HepG2 (cell line): ENCODE results near the gene TJP1. TPM values are rescaled to one million over a fixed set of nuclear protein-coding genes. Genes with fewer than 3 reads are reported as not detected.

ENCODE experiments used
- ATAC-seq: fragments of 200-7000 bp; cut with Tn5 transposase; 3 replicates; pipeline ENCODE4 v1.9.1; 2020; ENCODE audit warnings: mild to moderate bottlenecking, moderate library complexity
- BruUV-seq: library from RNA; stranded (reverse); fragments of 400-500 nt; replicated peaks from 2 replicates; lab custom pipeline; 2021; lab: Mats Ljungman, UMichigan
- CTCF ChIA-PET: fragments of 300-600 bp; formaldehyde crosslinking; extraction: SDS; loops from one replicate; lab custom pipeline; 2021; ENCODE audit warnings: low total read pairs, inconsistent platforms, low intra/inter-chr PET ratio; lab: Yijun Ruan, JAX
- POLR2A ChIA-PET: fragments of 350-600 bp; sonication (Branson Sonifier 250); formaldehyde crosslinking; loops from one replicate; lab custom pipeline; 2020; ENCODE audit warnings: antibody characterized with exemption, inconsistent platforms; lab: Yijun Ruan, JAX
- DNase-seq: peaks from one replicate; pipeline ENCODE4 v3.0.0-alpha.2; 2015; ENCODE audit warnings: low spot score
- FAIRE-seq: peaks from 3 replicates; lab custom pipeline; 2011; peaks lifted over from hg19 to GRCh38; lab: Jason Lieb, UNC
- H2AFZ ChIP-seq: one replicate; pipeline ENCODE4 v1.6.1; 2011; ENCODE audit warnings: low read length, inconsistent platforms
- H3K27ac ChIP-seq: fragments of 300-600 bp; 3 replicates; pipeline ENCODE4 v1.8.0; 2011; ENCODE audit warnings: mixed run types, mild to moderate bottlenecking, mixed read lengths, low read length, inconsistent platforms; ENCODE audit not compliant: insufficient read depth; ENCODE audit errors: extremely low read length
- H3K27me3 ChIP-seq, 2 experiments: fragments of 200-600 bp in 1 of 2; 2 replicates in 1 of 2; 3 replicates in 1 of 2; pipeline versions ENCODE4 v1.6.0 to v1.8.0; 2011; ENCODE audit warnings: low read length in 2 of 2, mild to moderate bottlenecking in 2 of 2, moderate library complexity in 2 of 2, inconsistent platforms in 1 of 2; ENCODE audit not compliant: insufficient read depth in 2 of 2, control insufficient read depth in 1 of 2
- H3K36me3 ChIP-seq, 2 experiments: fragments of 200-600 bp in 1 of 2; replicated peaks in 1 of 2; 2 replicates in 1 of 2; 3 replicates in 1 of 2; pipeline versions ENCODE4 v1.5.1 to v1.8.0; 2011; ENCODE audit warnings: low read length in 2 of 2, inconsistent platforms in 1 of 2; ENCODE audit not compliant: insufficient read depth in 2 of 2, control insufficient read depth in 1 of 2
- H3K4me1 ChIP-seq: 2 replicates; pipeline ENCODE4 v1.5.1; 2012; ENCODE audit warnings: low read length, inconsistent platforms; ENCODE audit not compliant: insufficient read depth
- H3K4me2 ChIP-seq: 2 replicates; pipeline ENCODE4 v1.6.0; 2011; ENCODE audit warnings: low read depth, low read length, inconsistent platforms
- H3K4me3 ChIP-seq, 3 experiments: fragments of 200-600 bp in 1 of 3; sonication (generic), shearing (Covaris generic) in 1 of 3; replicated peaks in 1 of 3; 2 replicates each; pipeline ENCODE4 v1.5.1; 2011 to 2016; ENCODE audit warnings: low read length in 3 of 3, inconsistent platforms in 2 of 3, low read depth in 2 of 3, mild to moderate bottlenecking in 2 of 3, control low read depth in 1 of 3, mixed read lengths in 1 of 3; ENCODE audit not compliant: insufficient read depth in 1 of 3
- H3K79me2 ChIP-seq: one replicate; pipeline ENCODE4 v1.6.1; 2011; ENCODE audit warnings: low read length, inconsistent platforms; ENCODE audit not compliant: insufficient read depth
- H3K9ac ChIP-seq: 2 replicates; pipeline ENCODE4 v1.6.0; 2011; ENCODE audit warnings: mild to moderate bottlenecking, low read depth, low read length, inconsistent platforms; ENCODE audit not compliant: insufficient read depth
- H3K9me3 ChIP-seq: 2 replicates; pipeline ENCODE4 v1.5.1; 2012; ENCODE audit warnings: mild to moderate bottlenecking, low read length
- H4K20me1 ChIP-seq: 2 replicates; pipeline ENCODE4 v1.6.0; 2011; ENCODE audit warnings: inconsistent platforms, mild to moderate bottlenecking, low read length, moderate library complexity; ENCODE audit not compliant: insufficient read depth
- FOXO1 ChIP-seq: sonication (generic); formaldehyde crosslinking; IDR thresholded peaks from 2 replicates; pipeline ENCODE4 v1.4.0; 2020; ENCODE audit warnings: missing genetic modification reagents
- FOXP4 ChIP-seq: sonication (generic); formaldehyde crosslinking; IDR thresholded peaks from 2 replicates; pipeline ENCODE4 v1.4.0; 2020; ENCODE audit warnings: missing genetic modification reagents
- MIER2 ChIP-seq: IDR thresholded peaks from 2 replicates; pipeline ENCODE4 v1.6.1; 2016; ENCODE audit warnings: missing biosample characterization, missing genetic modification reagents
- NBN ChIP-seq: fragments of 450-650 bp; conservative IDR thresholded peaks from 2 replicates; pipeline ENCODE4 v1.6.1; 2017
- PRDM10 ChIP-seq: sonication (generic); formaldehyde crosslinking; IDR thresholded peaks from 2 replicates; pipeline ENCODE4 v1.4.0; 2020; ENCODE audit warnings: low read depth, missing genetic modification reagents
- TGIF2 ChIP-seq: IDR thresholded peaks from 2 replicates; pipeline ENCODE4 v1.6.1; 2016; ENCODE audit warnings: control low read depth, missing compliant biosample characterization
- ZFY ChIP-seq: sonication (generic); formaldehyde crosslinking; IDR thresholded peaks from 2 replicates; pipeline ENCODE4 v1.4.0; 2020; ENCODE audit warnings: missing genetic modification reagents
- WGBS: methylation state at CpG from one replicate; pipeline ENCODE4 v1.1.6; 2017; ENCODE audit warnings: low lambda C conversion rate; 5-methylcytosine and 5-hydroxymethylcytosine counted together
- in situ Hi-C: cut with HindIII; loops from 2 replicates; pipeline ENCODE4 v1.10.0; 2017; ENCODE audit warnings: low pct_unique_long_range_greater_than_20kb; ENCODE audit not compliant: extremely low pct_ligation_motif_present
- intact Hi-C: fragments of 100-400 bp; cut with micrococcal nuclease; formaldehyde crosslinking; loops from one replicate; pipeline ENCODE4 v1.10.0; 2022; ENCODE audit not compliant: unreplicated experiment
- polyA plus RNA-seq, 8 experiments: library from polyadenylated mRNA; depleted of rRNA in 3 of 8; stranded (reverse) in 7 of 8; unstranded in 1 of 8; fragments of >200 nt; fragmentation: Illumina TruSeq in 4 of 8; extraction: Trizol in 4 of 8; gene quantifications; 2 replicates each; pipeline versions ENCODE4 v1.2.1 to v1.2.3, GENCODE V29; 2011 to 2016; ENCODE audit warnings: low read depth in 4 of 8, missing spikeins in 1 of 8, mixed read lengths in 1 of 8; ENCODE audit not compliant: insufficient read depth in 1 of 8
- total RNA-seq, 5 experiments: library from RNA; depleted of rRNA; stranded (reverse); fragments of >200 nt; fragmentation: Illumina TruSeq; extraction: Trizol; gene quantifications; 2 replicates each; pipeline ENCODE4 v1.2.3, GENCODE V29; 2016; ENCODE audit warnings: low read depth in 1 of 5
- TF ChIP-seq, protein P1 (sequence below): sonication (generic); formaldehyde crosslinking; IDR thresholded peaks from 2 replicates; pipeline ENCODE4 v1.8.1; 2023; ENCODE audit warnings: missing genetic modification reagents, inconsistent platforms, borderline replicate concordance

Gene TJP1
- total and polyA plus RNA-seq, 2 of the 13 experiments (the other 11 are each of a cell fraction or from before 2014, with no cell fraction given): 25.9 to 27.1 TPM

DNA sequence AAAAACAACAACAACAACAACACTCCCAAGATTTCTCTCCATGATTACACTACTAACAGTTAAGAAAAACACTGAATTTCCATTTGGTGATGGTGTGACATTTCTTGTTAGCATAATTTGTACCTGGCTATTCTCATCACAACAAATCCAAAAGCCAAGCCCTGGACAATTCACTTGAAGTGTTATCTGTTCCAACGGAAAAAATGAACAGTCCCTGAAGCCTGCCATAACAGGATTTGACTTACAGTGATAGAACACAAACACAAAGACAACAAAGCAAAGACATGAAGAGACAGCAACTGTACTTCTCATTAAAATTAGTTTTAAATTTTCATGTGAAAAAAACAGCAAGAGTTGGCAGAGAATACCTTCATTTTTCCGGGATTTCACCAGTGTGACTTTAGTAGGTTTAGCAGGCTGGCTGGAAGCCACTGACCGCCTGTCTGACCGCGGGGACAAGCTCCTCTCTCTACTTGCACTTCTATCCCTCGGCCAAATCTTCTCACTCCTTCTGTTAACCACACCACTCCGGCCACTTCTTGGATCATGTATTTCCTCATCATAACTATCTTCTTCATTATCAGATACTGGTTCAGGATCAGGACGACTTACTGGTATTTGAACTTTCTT lies 56.3 kb downstream of the TJP1 start:
- Histone ChIP-seq H2AFZ (no peak overlapping the region), H3K4me2 (no peak overlapping the region), H3K27me3 (no peaks in the 10 kb centered on the region), H3K4me1 (no peaks in the 10 kb centered on the region), H3K4me3 (no peak overlapping the region), H4K20me1 (no peaks in the 10 kb centered on the region), H3K36me3 (peaks cover 21 to 67% of the 10 kb centered on the region in 2 experiments)
- 88% methylated on average over 8 of the region's 8 CpGs for WGBS
- FAIRE-seq: no peak
- intact Hi-C loops: no loop called here
- ATAC-seq: no peak
- POLR2A ChIA-PET: no interaction called here
- in situ Hi-C loops: no loop called here
- no peak for DNase-seq
- TF ChIP-seq TGIF2 (CRISPR knock-in tag) (no peak), NBN (no peak), ZFY (CRISPR knock-in tag) (no peak), FOXO1 (CRISPR knock-in tag) (no peak)
- TF ChIP-seq, protein P1, sequence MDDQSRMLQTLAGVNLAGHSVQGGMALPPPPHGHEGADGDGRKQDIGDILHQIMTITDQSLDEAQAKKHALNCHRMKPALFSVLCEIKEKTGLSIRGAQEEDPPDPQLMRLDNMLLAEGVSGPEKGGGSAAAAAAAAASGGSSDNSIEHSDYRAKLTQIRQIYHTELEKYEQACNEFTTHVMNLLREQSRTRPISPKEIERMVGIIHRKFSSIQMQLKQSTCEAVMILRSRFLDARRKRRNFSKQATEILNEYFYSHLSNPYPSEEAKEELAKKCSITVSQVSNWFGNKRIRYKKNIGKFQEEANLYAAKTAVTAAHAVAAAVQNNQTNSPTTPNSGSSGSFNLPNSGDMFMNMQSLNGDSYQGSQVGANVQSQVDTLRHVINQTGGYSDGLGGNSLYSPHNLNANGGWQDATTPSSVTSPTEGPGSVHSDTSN (CRISPR knock-in tag): no peak
- TF ChIP-seq, all 625 proteins: peak for 0
- no peaks in the 10 kb centered on the region for H3K79me2 ChIP-seq
- CTCF ChIA-PET: no interaction called here
- H3K9me3 ChIP-seq: no peaks in the 10 kb centered on the region
- no peak overlapping the region for H3K9ac ChIP-seq
- H3K27ac ChIP-seq: no peak overlapping the region
- BruUV-seq: no TSS peak

DNA sequence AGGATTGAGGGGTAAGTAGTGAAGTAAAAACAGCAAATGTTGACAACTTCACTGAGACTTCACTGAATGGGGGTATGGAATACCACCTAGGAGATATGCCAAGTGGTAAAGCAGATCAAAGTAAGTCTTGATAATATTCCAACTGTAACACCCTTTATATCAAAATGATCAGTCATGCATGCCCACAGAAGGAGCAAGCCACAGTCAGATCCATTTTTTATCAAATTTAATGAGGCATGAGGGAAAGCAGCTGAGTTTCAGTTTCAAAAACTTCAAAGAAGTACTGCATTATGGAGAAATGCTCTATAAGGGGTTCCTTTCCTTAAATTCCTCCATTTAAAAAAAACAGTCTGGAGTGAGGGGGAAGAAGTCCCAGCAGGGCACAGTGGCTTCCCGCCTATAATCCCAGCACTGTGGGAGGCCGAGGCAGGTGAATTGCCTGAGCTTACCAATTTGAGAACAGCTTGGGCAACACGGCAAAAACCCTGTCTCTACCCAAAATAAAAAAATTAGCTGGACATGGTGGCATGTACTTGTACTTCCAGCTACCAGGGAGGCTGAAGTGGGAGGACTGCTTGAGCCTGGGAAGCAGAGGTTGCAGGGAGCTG lies 56.9 kb downstream of the TJP1 start:
- H4K20me1 ChIP-seq: no peaks in the 10 kb centered on the region
- no peak overlapping the region for H3K9ac ChIP-seq
- in situ Hi-C loops: no loop called here
- CTCF ChIA-PET: no interaction called here
- POLR2A ChIA-PET: no interaction called here
- no peak overlapping the region for H3K4me3 ChIP-seq
- 91% methylated on average over 3 of the region's 3 CpGs for WGBS
- DNase-seq (no peak), FAIRE-seq (no peak), ATAC-seq (no peak)
- no peaks in the 10 kb centered on the region for H3K27me3 ChIP-seq
- TF ChIP-seq FOXP4: no peak
- TF ChIP-seq MIER2: no peak
- no peak for TF ChIP-seq PRDM10 (CRISPR knock-in tag)
- H3K36me3 ChIP-seq: peaks cover 21 to 73% of the 10 kb centered on the region in 2 experiments
- H3K27ac ChIP-seq: no peak overlapping the region
- no peaks in the 10 kb centered on the region for H3K4me1 ChIP-seq
- H3K79me2 ChIP-seq: no peaks in the 10 kb centered on the region
- no peak overlapping the region for H2AFZ ChIP-seq
- intact Hi-C loops: no loop called here
- H3K9me3 ChIP-seq: no peaks in the 10 kb centered on the region
- H3K4me2 ChIP-seq: no peak overlapping the region
- BruUV-seq: no TSS peak
